ENCODE data around the gene SUPT3H.
A peak's percentile ranks its signal among the peaks of the same experiment; 100 is the strongest.
"Not testable (repeated sequence)": the region's sequence is repeated elsewhere in the genome, so short reads cannot be mapped to it uniquely, and the experiment has no call there.

The SUPT3H gene

GRCh38 chr6:44896701-44897100, 481.0 kb downstream of the SUPT3H start:
- no peak for DNase-seq (ENCODE audit: low spot score)

GRCh38 chr6:44892579-44892978, 485.2 kb downstream of the SUPT3H start:
- DNase-seq (ENCODE audit: low spot score): no peak

- not testable (repeated sequence) for DNase-seq (ENCODE audit: low spot score)
Measured at GRCh38 chr6:44879071-44879470, 498.7 kb downstream of the SUPT3H start.

GRCh38 chr6:44876638-44877037, 501.1 kb downstream of the SUPT3H start:
- not testable (repeated sequence) for DNase-seq (ENCODE audit: low spot score)

- DNase-seq (ENCODE audit: low spot score): no peak
Measured at GRCh38 chr6:44869321-44869897, 508.3 kb downstream of the SUPT3H start.

GRCh38 chr6:44868910-44869309, 508.8 kb downstream of the SUPT3H start:
- DNase-seq (ENCODE audit: low spot score): no peak

- no peak for DNase-seq (ENCODE audit: low spot score)
Measured at GRCh38 chr6:44868335-44868668, 509.4 kb downstream of the SUPT3H start.

GRCh38 chr6:44867571-44868334, 510.0 kb downstream of the SUPT3H start:
- DNase-seq (ENCODE audit: low spot score): no peak

GRCh38 chr6:44865184-44865583, 512.5 kb downstream of the SUPT3H start:
- not testable (repeated sequence) for DNase-seq (ENCODE audit: low spot score)

- DNase-seq (ENCODE audit: low spot score): no peak
Measured at GRCh38 chr6:44859901-44860410, 517.8 kb downstream of the SUPT3H start.

GRCh38 chr6:44858998-44859397, 518.7 kb downstream of the SUPT3H start:
- DNase-seq (ENCODE audit: low spot score): no peak

- DNase-seq (ENCODE audit: low spot score): no peak
Measured at GRCh38 chr6:44856479-44856878, 521.3 kb downstream of the SUPT3H start.

GRCh38 chr6:44855562-44856411, 521.9 kb downstream of the SUPT3H start:
- no peak for DNase-seq (ENCODE audit: low spot score)

GRCh38 chr6:44854712-44855443, 522.9 kb downstream of the SUPT3H start:
- no peak for DNase-seq (ENCODE audit: low spot score)

GRCh38 chr6:44851176-44851575, 526.6 kb downstream of the SUPT3H start:
- no peak for DNase-seq (ENCODE audit: low spot score)

- DNase-seq (ENCODE audit: low spot score): no peak
Measured at GRCh38 chr6:44850312-44850711, 527.4 kb downstream of the SUPT3H start.

- DNase-seq (ENCODE audit: low spot score): no peak
Measured at GRCh38 chr6:44849806-44850205, 527.9 kb downstream of the SUPT3H start.

GRCh38 chr6:44843734-44844133, 534.0 kb downstream of the SUPT3H start:
- DNase-seq (ENCODE audit: low spot score): no peak

- DNase-seq (ENCODE audit: low spot score): peak; percentile 4
Measured at GRCh38 chr6:44842616-44843015, 535.1 kb downstream of the SUPT3H start.

- no peak for DNase-seq (ENCODE audit: low spot score)
Measured at GRCh38 chr6:44841829-44842228, 535.9 kb downstream of the SUPT3H start.

GRCh38 chr6:44837741-44838140, 540.0 kb downstream of the SUPT3H start:
- DNase-seq (ENCODE audit: low spot score): no peak

- DNase-seq (ENCODE audit: low spot score): no peak
Measured at GRCh38 chr6:44837255-44837654, 540.5 kb downstream of the SUPT3H start.
